Neural cell (in vitro differentiated cells): ENCODE results near the gene IPO4.

Source experiments
- CTCF ChIP-seq: fragments of 450-650 bp; IDR thresholded peaks from 2 replicates; pipeline ENCODE4 v1.5.1; 2014; ENCODE audit warnings: antibody characterized with exemption, mild to moderate bottlenecking, moderate library complexity; ENCODE audit not compliant: poor library complexity, severe bottlenecking
- EP300 ChIP-seq: fragments of 450-650 bp; conservative IDR thresholded peaks from 2 replicates; pipeline ENCODE4 v1.6.1; 2014; ENCODE audit warnings: antibody characterized with exemption, mild to moderate bottlenecking, moderate library complexity; ENCODE audit not compliant: poor library complexity, severe bottlenecking
- EZH2 ChIP-seq: fragments of 200-600, 300-800 bp; shearing (Covaris generic), sonication (generic); IDR thresholded peaks from 2 replicates; pipeline ENCODE4 v1.6.1; 2014; ENCODE audit warnings: antibody characterized with exemption, low read length, borderline replicate concordance, mild to moderate bottlenecking; ENCODE audit not compliant: insufficient read depth, poor library complexity, severe bottlenecking
- MXI1 ChIP-seq: fragments of 450-650 bp; conservative IDR thresholded peaks from 2 replicates; pipeline ENCODE4 v1.6.1; 2014; ENCODE audit warnings: antibody characterized with exemption, mild to moderate bottlenecking; ENCODE audit not compliant: poor library complexity, severe bottlenecking
- RAD21 ChIP-seq: fragments of 450-650 bp; conservative IDR thresholded peaks from 2 replicates; pipeline ENCODE4 v1.6.1; 2014; ENCODE audit warnings: antibody characterized with exemption, mild to moderate bottlenecking, moderate library complexity

- TF ChIP-seq EZH2 (no peak), RAD21 (no peak), CTCF (no peak), MXI1 (no peak), EP300 (no peak)
Observed at GRCh38 chr14:24185026-24185425, 3.6 kb downstream of the IPO4 start.
